Astrocyte of the spinal cord (primary cell): ENCODE measurements around the gene PGA4.

ENCODE experiments used
- DNase-seq: peaks from one replicate; pipeline ENCODE4 v3.0.0; 2011; ENCODE audit warnings: low read depth, low spot score
- H3K4me3 ChIP-seq: 2 replicates; pipeline ENCODE4 v1.5.1; 2011; ENCODE audit warnings: low read depth, mild to moderate bottlenecking, low read length, moderate library complexity
- CTCF ChIP-seq: IDR thresholded peaks from 2 replicates; pipeline ENCODE4 v1.5.1; 2012; ENCODE audit warnings: low read depth, mild to moderate bottlenecking, low read length, inconsistent platforms
- in situ Hi-C: cut with HindIII; loops from 2 replicates; pipeline ENCODE4 v1.10.0; 2017; ENCODE audit warnings: low sequenced_read_pairs

The PGA4 gene

GRCh38 chr11:61277186-61278000 lies 55.2 kb downstream of the PGA4 start:
- H3K4me3 ChIP-seq, result no peak overlapping the region
- in situ Hi-C loops, result no loop called here
- no peak for DNase-seq
- TF ChIP-seq CTCF, result no peak

GRCh38 chr11:61278001-61278470 lies 55.9 kb downstream of the PGA4 start:
- in situ Hi-C loops, result no loop called here
- no peak for TF ChIP-seq CTCF
- DNase-seq, result no peak
- H3K4me3 ChIP-seq, result no peak overlapping the region

- no peak for TF ChIP-seq CTCF
- in situ Hi-C loops, result no loop called here
- DNase-seq, result no peak
- H3K4me3 ChIP-seq, result no peak overlapping the region
Measured at GRCh38 chr11:61279934-61280659, 58.0 kb downstream of the PGA4 start.

- no peak for TF ChIP-seq CTCF
- no peak for DNase-seq
- H3K4me3 ChIP-seq, result no peak overlapping the region
- in situ Hi-C loops, result no loop called here
Measured at GRCh38 chr11:61280883-61281580, 58.9 kb downstream of the PGA4 start.
